GM23338 (cell line): ENCODE measurements around the gene FBXW4. TPM values are rescaled to one million over a fixed set of nuclear protein-coding genes. Genes with fewer than 3 reads are reported as not detected.

Source experiments
- ATAC-seq: fragments of 200-7000 bp; cut with Tn5 transposase; 3 replicates; pipeline ENCODE4 v1.9.1; 2020
- DNase-seq: peaks from one replicate; pipeline ENCODE4 v3.0.0-alpha.2; 2015; ENCODE audit warnings: low spot score
- H2AFZ ChIP-seq: fragments of 200-600 bp; sonication (generic); 2 replicates; pipeline ENCODE4 v1.8.0; 2016; ENCODE audit warnings: antibody characterized with exemption, mild to moderate bottlenecking, moderate library complexity
- H3F3A ChIP-seq: fragments of 200-600 bp; sonication (generic); replicated peaks from 2 replicates; pipeline ENCODE4 v1.8.0; 2017; ENCODE audit warnings: antibody characterized with exemption, mixed run types, low read depth
- H3K27ac ChIP-seq: fragments of 200-600 bp; sonication (generic); 2 replicates; pipeline ENCODE4 v1.6.1; 2016; ENCODE audit warnings: low read depth
- H3K27me3 ChIP-seq: fragments of 200-600 bp; sonication (generic); 2 replicates; pipeline ENCODE4 v1.8.0; 2016; ENCODE audit warnings: mild to moderate bottlenecking, mixed run types, moderate library complexity; ENCODE audit not compliant: insufficient read depth
- H3K36me3 ChIP-seq: fragments of 200-600 bp; sonication (generic); 2 replicates; pipeline ENCODE4 v1.8.0; 2016; ENCODE audit warnings: mild to moderate bottlenecking; ENCODE audit not compliant: insufficient read depth
- H3K4me1 ChIP-seq: fragments of 200-600 bp; sonication (generic); 2 replicates; pipeline ENCODE4 v1.8.0; 2016; ENCODE audit warnings: mild to moderate bottlenecking, moderate library complexity; ENCODE audit not compliant: insufficient read depth
- H3K4me2 ChIP-seq: fragments of 200-600 bp; sonication (generic); 2 replicates; pipeline ENCODE4 v1.7.1; 2017; ENCODE audit warnings: mixed run types
- H3K4me3 ChIP-seq: fragments of 200-600 bp; sonication (generic); 2 replicates; pipeline ENCODE4 v1.6.1; 2016; ENCODE audit warnings: mixed run types
- H3K79me2 ChIP-seq: fragments of 200-600 bp; sonication (generic); replicated peaks from 2 replicates; pipeline ENCODE4 v1.8.0; 2017; ENCODE audit warnings: mild to moderate bottlenecking; ENCODE audit not compliant: insufficient read depth
- H3K9me2 ChIP-seq: fragments of 200-600 bp; sonication (generic); 2 replicates; pipeline ENCODE4 v1.8.0; 2017; ENCODE audit not compliant: insufficient read depth
- H4K20me1 ChIP-seq: fragments of 200-600 bp; sonication (generic); replicated peaks from 2 replicates; pipeline ENCODE4 v1.8.0; 2017; ENCODE audit warnings: mild to moderate bottlenecking; ENCODE audit not compliant: insufficient read depth
- H3K27ac Mint-ChIP-seq: 2 replicates; pipeline ENCODE4 v1.8.0; 2020; ENCODE audit warnings: inconsistent platforms, mild to moderate bottlenecking, moderate library complexity, mixed read lengths
- H3K27me3 Mint-ChIP-seq: 3 replicates; pipeline ENCODE4 v1.8.0; 2022; ENCODE audit warnings: low read depth, mild to moderate bottlenecking, moderate library complexity, mixed read lengths, inconsistent platforms; ENCODE audit not compliant: insufficient read depth, poor library complexity
- H3K36me3 Mint-ChIP-seq: 3 replicates; pipeline ENCODE4 v1.8.0; 2021; ENCODE audit warnings: low read depth, mild to moderate bottlenecking, inconsistent platforms, moderate library complexity, mixed read lengths
- H3K4me1 Mint-ChIP-seq: 3 replicates; pipeline ENCODE4 v1.8.0; 2020; ENCODE audit warnings: mild to moderate bottlenecking, inconsistent platforms, mixed read lengths
- H3K4me3 Mint-ChIP-seq: 3 replicates; pipeline ENCODE4 v1.8.0; 2021; ENCODE audit warnings: moderate library complexity, mild to moderate bottlenecking, inconsistent platforms, mixed read lengths
- H3K9me3 Mint-ChIP-seq: 3 replicates; pipeline ENCODE4 v1.8.0; 2020; ENCODE audit warnings: moderate library complexity, mild to moderate bottlenecking, inconsistent platforms, mixed read lengths
- CREB1 ChIP-seq: fragments of 250-450 bp; sonication (Bioruptor Pico); IDR thresholded peaks from 2 replicates; pipeline ENCODE4 v1.5.0; 2020; ENCODE audit warnings: low read depth, mild to moderate bottlenecking, moderate library complexity
- CTCF ChIP-seq, 2 experiments: fragments of 200-600 bp in 1 of 2; sonication (generic) in 1 of 2; conservative IDR thresholded peaks; 2 replicates each; pipeline versions ENCODE4 v1.5.1 to v1.6.1; 2016 to 2017; ENCODE audit warnings: antibody characterized with exemption in 2 of 2, low read depth in 2 of 2, mild to moderate bottlenecking in 2 of 2, moderate library complexity in 1 of 2
- ETS1 ChIP-seq: IDR thresholded peaks from 2 replicates; pipeline ENCODE4 v1.6.1; 2016; ENCODE audit warnings: antibody characterized with exemption
- EZH2 ChIP-seq: fragments of 200-600 bp; sonication (generic); IDR thresholded peaks from one replicate; pipeline ENCODE4 v1.8.0; 2017; ENCODE audit warnings: antibody characterized with exemption, mild to moderate bottlenecking, low read depth; ENCODE audit not compliant: unreplicated experiment
- EZH2phosphoT487 ChIP-seq: fragments of 200-600 bp; sonication (generic); IDR thresholded peaks from one replicate; pipeline ENCODE4 v1.8.1; 2018; ENCODE audit warnings: antibody characterized with exemption; ENCODE audit not compliant: unreplicated experiment
- JUNB ChIP-seq: IDR thresholded peaks from one replicate; pipeline ENCODE4 v1.6.1; 2016; ENCODE audit warnings: antibody characterized with exemption; ENCODE audit not compliant: unreplicated experiment
- NANOG ChIP-seq: IDR thresholded peaks from 2 replicates; pipeline ENCODE4 v1.6.1; 2016; ENCODE audit warnings: antibody characterized with exemption, borderline replicate concordance
- POLR2AphosphoS5 ChIP-seq: IDR thresholded peaks from 2 replicates; pipeline ENCODE4 v1.6.1; 2016; ENCODE audit warnings: antibody characterized with exemption, low read depth
- REST ChIP-seq: IDR thresholded peaks from one replicate; pipeline ENCODE4 v1.6.1; 2018; ENCODE audit warnings: antibody characterized with exemption; ENCODE audit not compliant: unreplicated experiment
- STAT1 ChIP-seq: IDR thresholded peaks from one replicate; pipeline ENCODE4 v1.6.1; 2016; ENCODE audit warnings: antibody characterized with exemption; ENCODE audit not compliant: unreplicated experiment
- ZNF114 ChIP-seq: fragments of 250-450 bp; sonication (Bioruptor Pico); IDR thresholded peaks from 2 replicates; pipeline ENCODE4 v1.5.0; 2020; ENCODE audit warnings: mild to moderate bottlenecking, moderate library complexity
- ZNF331 ChIP-seq: fragments of 250-450 bp; sonication (Bioruptor Pico); IDR thresholded peaks from 2 replicates; pipeline ENCODE4 v1.5.0; 2020; ENCODE audit warnings: low read depth, mild to moderate bottlenecking, moderate library complexity
- ZNF462 ChIP-seq: fragments of 250-450 bp; sonication (Bioruptor Pico); IDR thresholded peaks from 2 replicates; pipeline ENCODE4 v1.5.0; 2020; ENCODE audit warnings: mild to moderate bottlenecking, moderate library complexity
- polyA plus RNA-seq: library from polyadenylated mRNA; unstranded; fragments of >200 nt; fragmentation: Nextera tagmentation; extraction: Ambion mirVana; gene quantifications from 2 replicates; pipeline ENCODE4 v1.2.1, GENCODE V29; 2016
- total RNA-seq: library from RNA; depleted of rRNA; stranded (reverse); fragments of >200 nt; shearing (Covaris generic); gene quantifications from 2 replicates; pipeline ENCODE4 v1.2.3, GENCODE V29; 2014

FBXW4 gene
- total and polyA plus RNA-seq, 2 experiments from 2014 or later: 8.0 to 18.6 TPM

- Histone ChIP-seq H3K4me3 (no peak overlapping the region), H3K4me1 (no peaks in the 10 kb centered on the region), H4K20me1 (no peaks in the 10 kb centered on the region), H3K27ac (no peak overlapping the region), H2AFZ (no peak overlapping the region), H3F3A (no peaks in the 10 kb centered on the region), H3K79me2 (no peaks in the 10 kb centered on the region), H3K4me2 (no peak overlapping the region), H3K27me3 (no peaks in the 10 kb centered on the region), H3K36me3 (no peaks in the 10 kb centered on the region), H3K9me2 (no peaks in the 10 kb centered on the region)
- H3K9me3 Mint-ChIP-seq: peaks cover 6% of the 10 kb centered on the region; the same call in 2 of the 3 replicates
- DNase-seq (no peak), ATAC-seq (no peak)
- no peak overlapping the region for H3K4me3 Mint-ChIP-seq
- peaks cover 1% of the 10 kb centered on the region for H3K27me3 Mint-ChIP-seq
- peaks cover 6% of the 10 kb centered on the region; the same call in 2 of the 3 replicates for H3K36me3 Mint-ChIP-seq
- H3K27ac Mint-ChIP-seq: no peak overlapping the region
- H3K4me1 Mint-ChIP-seq: peaks cover 9% of the 10 kb centered on the region; the same call in 1 of the 3 replicates
- no peak for TF ChIP-seq EZH2
- TF ChIP-seq NANOG: no peak
- TF ChIP-seq ZNF114 (CRISPR knock-in tag): no peak
- TF ChIP-seq ZNF331 (CRISPR knock-in tag): no peak
- no peak for TF ChIP-seq STAT1
- TF ChIP-seq POLR2AphosphoS5: no peak
- no peak for TF ChIP-seq CTCF (conservative IDR thresholded peaks at IDR 0.05; ENCODE audit: low read depth in 2 of 2)
- TF ChIP-seq EZH2phosphoT487: no peak
- TF ChIP-seq ZNF462 (CRISPR knock-in tag): no peak
- TF ChIP-seq JUNB: no peak
- no peak for TF ChIP-seq REST
- TF ChIP-seq ETS1: no peak
- no peak for TF ChIP-seq CREB1 (CRISPR knock-in tag)
Measured at GRCh38 chr10:101629837-101630632, 64.9 kb downstream of the FBXW4 start.
